ENCODE measurements around the gene CPNE7. TPM values are rescaled to one million over a fixed set of nuclear protein-coding genes. Genes with fewer than 3 reads are reported as not detected.

CPNE7 gene
- total and polyA plus RNA-seq, 2 donors (not counting 1 experiment from before 2014, with no cell fraction given), result 0.51 to 0.76 TPM

DNA sequence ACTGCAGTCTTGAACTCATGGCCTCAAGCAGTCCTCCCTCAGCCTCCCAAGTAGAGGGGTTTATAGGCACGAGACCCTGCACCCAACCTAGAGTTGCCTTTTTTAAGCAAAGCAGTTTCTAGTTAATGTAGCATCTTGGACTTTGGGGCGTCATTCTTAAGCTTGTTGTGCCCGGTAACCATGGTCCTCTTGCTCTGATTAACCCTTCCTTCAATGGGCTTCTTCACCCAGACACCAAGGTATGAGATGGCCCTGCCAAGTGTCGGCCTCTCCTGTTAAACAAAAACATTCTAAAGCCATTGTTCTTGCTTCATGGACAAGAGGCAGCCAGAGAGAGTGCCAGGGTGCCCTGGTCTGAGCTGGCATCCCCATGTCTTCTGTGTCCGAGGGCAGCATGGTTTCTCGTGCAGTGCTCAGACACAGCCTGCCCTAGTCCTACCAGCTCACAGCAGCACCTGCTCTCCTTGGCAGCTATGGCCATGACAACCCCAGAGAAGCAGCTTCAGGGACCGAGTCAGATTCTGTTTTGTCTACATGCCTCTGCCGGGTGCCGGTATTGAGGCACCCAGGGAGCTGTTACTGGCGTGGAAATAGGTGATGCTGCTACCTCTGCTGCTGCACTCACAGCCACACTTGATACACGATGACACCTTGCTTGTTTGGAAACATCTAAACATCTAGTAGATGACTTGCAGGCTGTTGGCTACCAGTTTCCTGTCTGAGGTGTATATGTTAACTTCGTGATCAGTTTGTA is 11.7 kb upstream of the CPNE7 start:
- H3K4me3 ChIP-seq (ENCODE audit: control extremely low read depth in 1 of 5, extremely low read depth in 1 of 5, insufficient read depth in 1 of 5, low read depth in 2 of 5, low read length in 4 of 5), result no peak overlapping the region

More for the DNA sequence above, 11.7 kb upstream of the CPNE7 start:
- DNase-seq (peak; percentile 27), ATAC-seq (ENCODE audit: low read depth) (no peak)
- Histone ChIP-seq H3K79me2 (ENCODE audit: control insufficient read depth, insufficient read depth, low read length) (peaks cover 21% of the 10 kb centered on the region), H3K4me1 (ENCODE audit: control insufficient read depth in 2 of 2, insufficient read depth in 2 of 2, low read length in 2 of 2) (peaks cover 42 to 49% of the 10 kb centered on the region in 2 donors), H4K20me1 (ENCODE audit: control insufficient read depth, insufficient read depth, low read length, poor library complexity, severe bottlenecking) (peaks cover 59% of the 10 kb centered on the region), H3K27me3 (replicated peaks in 1 of 4; ENCODE audit: control extremely low read depth in 1 of 4, control insufficient read depth in 3 of 4, insufficient read depth in 4 of 4, low read length in 3 of 4) (no peaks in the 10 kb centered on the region), H3K9me3 (ENCODE audit: control extremely low read depth in 1 of 3, control insufficient read depth in 2 of 3, insufficient read depth in 1 of 3, low read length in 2 of 3) (no peaks in the 10 kb centered on the region), H2AFZ (ENCODE audit: insufficient read depth, low read depth, low read length, poor library complexity, severe bottlenecking) (no peak overlapping the region), H3K4me2 (replicated peaks; ENCODE audit: low read depth, low read length, poor library complexity, severe bottlenecking) (no peak overlapping the region), H3K9ac (ENCODE audit: low read length) (no peak overlapping the region), H3K27ac (ENCODE audit: low read length in 2 of 2) (no peak overlapping the region), H3K36me3 (replicated peaks in 1 of 2; ENCODE audit: control extremely low read depth in 1 of 2, control insufficient read depth in 1 of 2, extremely low read depth in 1 of 2, insufficient read depth in 2 of 2, low read length in 1 of 2) (peaks cover 4 to 40% of the 10 kb centered on the region in 2 experiments)
- Mint-ChIP-seq H3K27ac (peak overlapping the region; percentile 37), H3K9me3 (ENCODE audit: insufficient read depth) (no peaks in the 10 kb centered on the region), H3K27me3 (no peaks in the 10 kb centered on the region), H3K4me3 (peak overlapping the region; percentile 23), H3K4me1 (peaks cover 49% of the 10 kb centered on the region)
- intact Hi-C loops (cut with micrococcal nuclease), result loop anchor here (5.0 to 10.0 kb wide), 2 partner anchors 123 to 879 kb away; partner anchors contain the start of genes CDK10 and SNAI3
- 73% methylated on average over 10 of the region's 12 CpGs for WGBS (ENCODE audit: insufficient coverage)
- no peak for TF ChIP-seq EZH2 (IDR thresholded peaks at IDR 0.05; ENCODE audit: borderline replicate concordance, insufficient read depth, low read depth, low read length, poor library complexity, severe bottlenecking)
- TF ChIP-seq, protein P1, sequence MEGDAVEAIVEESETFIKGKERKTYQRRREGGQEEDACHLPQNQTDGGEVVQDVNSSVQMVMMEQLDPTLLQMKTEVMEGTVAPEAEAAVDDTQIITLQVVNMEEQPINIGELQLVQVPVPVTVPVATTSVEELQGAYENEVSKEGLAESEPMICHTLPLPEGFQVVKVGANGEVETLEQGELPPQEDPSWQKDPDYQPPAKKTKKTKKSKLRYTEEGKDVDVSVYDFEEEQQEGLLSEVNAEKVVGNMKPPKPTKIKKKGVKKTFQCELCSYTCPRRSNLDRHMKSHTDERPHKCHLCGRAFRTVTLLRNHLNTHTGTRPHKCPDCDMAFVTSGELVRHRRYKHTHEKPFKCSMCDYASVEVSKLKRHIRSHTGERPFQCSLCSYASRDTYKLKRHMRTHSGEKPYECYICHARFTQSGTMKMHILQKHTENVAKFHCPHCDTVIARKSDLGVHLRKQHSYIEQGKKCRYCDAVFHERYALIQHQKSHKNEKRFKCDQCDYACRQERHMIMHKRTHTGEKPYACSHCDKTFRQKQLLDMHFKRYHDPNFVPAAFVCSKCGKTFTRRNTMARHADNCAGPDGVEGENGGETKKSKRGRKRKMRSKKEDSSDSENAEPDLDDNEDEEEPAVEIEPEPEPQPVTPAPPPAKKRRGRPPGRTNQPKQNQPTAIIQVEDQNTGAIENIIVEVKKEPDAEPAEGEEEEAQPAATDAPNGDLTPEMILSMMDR (IDR thresholded peaks at IDR 0.05), result no peak
- POLR2A ChIA-PET, result interaction anchor here (1.1 to 1.7 kb wide), 2 partner anchors 12 to 317 kb away, joined by 3 to 9 read pairs; partner anchors contain the start of gene CPNE7
- CTCF ChIA-PET, result no interaction called here

Measured in B cell (primary cell).